Tibial artery (tissue), 4 donors: ENCODE data around the gene MPC1.

Experiments
- DNase-seq, 2 donors: peaks; one replicate each; pipeline ENCODE4 v3.0.0-alpha.2; 2019
- H3K27ac ChIP-seq, 2 donors: fragments of 200-600 bp; sonication (generic) in 1 of 2; 1 replicate in 1 of 2; 2 replicates in 1 of 2; pipeline ENCODE4 v1.5.1; 2018 to 2019; ENCODE audit warnings: mild to moderate bottlenecking in 1 of 2
- H3K27me3 ChIP-seq, 2 donors: fragments of 200-600 bp; sonication (generic) in 1 of 2; one replicate each; pipeline versions ENCODE4 v1.5.1 to v1.6.0; 2016 to 2019
- H3K36me3 ChIP-seq, 3 donors: fragments of 200-600 bp; sonication (generic) in 2 of 3; one replicate each; pipeline ENCODE4 v1.5.1; 2016 to 2019; ENCODE audit warnings: mild to moderate bottlenecking in 2 of 3
- H3K4me1 ChIP-seq, 4 donors: fragments of 200-600 bp; sonication (generic) in 2 of 4; 1 replicate in 3 of 4; 2 replicates in 1 of 4; pipeline ENCODE4 v1.5.1; 2016 to 2019
- H3K4me3 ChIP-seq, 2 donors: fragments of 200-600 bp; sonication (generic) in 1 of 2; 1 replicate in 1 of 2; 2 replicates in 1 of 2; pipeline ENCODE4 v1.5.1; 2018 to 2019; ENCODE audit warnings: mild to moderate bottlenecking in 2 of 2
- H3K9me3 ChIP-seq, 3 donors: fragments of 200-600 bp; sonication (generic) in 1 of 3; one replicate each; pipeline ENCODE4 v1.5.1; 2016 to 2019
- CTCF ChIP-seq, 2 experiments: fragments of 200-600 bp in 1 of 2; fragments of 450-650 bp in 1 of 2; IDR thresholded peaks; one replicate each; pipeline ENCODE4 v1.5.1; 2017 to 2019; ENCODE audit warnings: antibody characterized with exemption in 2 of 2, mild to moderate bottlenecking in 1 of 2, moderate library complexity in 1 of 2
- intact Hi-C: fragments of 100-400 bp; cut with DNase I; formaldehyde crosslinking; loops from one replicate; pipeline ENCODE4 v1.15.0; 2023; ENCODE audit warnings: low total_unique reads

Gene MPC1

GRCh38 chr6:166323395-166323794 lies 59.3 kb downstream of the MPC1 start:
- Histone ChIP-seq H3K27ac (no peak overlapping the region), H3K4me1 (no peaks in the 10 kb centered on the region), H3K9me3 (no peaks in the 10 kb centered on the region), H3K27me3 (no peaks in the 10 kb centered on the region), H3K36me3 (peaks cover 49 to 64% (median 54%) of the 10 kb centered on the region in 3 donors), H3K4me3 (no peak overlapping the region)
- no peak for TF ChIP-seq CTCF (IDR thresholded peaks at IDR 0.05)
- intact Hi-C loops, result no loop called here
- no peak for DNase-seq

GRCh38 chr6:166318649-166319600 lies 63.8 kb downstream of the MPC1 start:
- no peaks in the 10 kb centered on the region for H3K4me1 ChIP-seq
- no peaks in the 10 kb centered on the region for H3K27me3 ChIP-seq
- TF ChIP-seq CTCF (IDR thresholded peaks at IDR 0.05), result no peak
- intact Hi-C loops, result no loop called here
- H3K27ac ChIP-seq, result no peak overlapping the region
- no peak overlapping the region for H3K4me3 ChIP-seq
- no peak for DNase-seq
- peaks cover 30 to 38% (median 32%) of the 10 kb centered on the region in 3 donors for H3K36me3 ChIP-seq
- H3K9me3 ChIP-seq, result no peaks in the 10 kb centered on the region

GRCh38 chr6:166318227-166318626 lies 64.5 kb downstream of the MPC1 start:
- no peak for TF ChIP-seq CTCF (IDR thresholded peaks at IDR 0.05)
- H3K4me1 ChIP-seq, result no peaks in the 10 kb centered on the region
- H3K27me3 ChIP-seq, result no peaks in the 10 kb centered on the region
- H3K36me3 ChIP-seq, result peaks cover 24 to 31% (median 26%) of the 10 kb centered on the region in 3 donors
- H3K27ac ChIP-seq, result no peak overlapping the region
- no peak overlapping the region for H3K4me3 ChIP-seq
- no peak for DNase-seq
- intact Hi-C loops, result no loop called here
- no peaks in the 10 kb centered on the region for H3K9me3 ChIP-seq

GRCh38 chr6:166317261-166318212 lies 65.2 kb downstream of the MPC1 start:
- H3K27me3 ChIP-seq, result no peaks in the 10 kb centered on the region
- H3K4me3 ChIP-seq, result no peak overlapping the region
- no peaks in the 10 kb centered on the region for H3K4me1 ChIP-seq
- peaks cover 17 to 29% (median 19%) of the 10 kb centered on the region in 3 donors for H3K36me3 ChIP-seq
- no peak overlapping the region for H3K27ac ChIP-seq
- H3K9me3 ChIP-seq, result no peaks in the 10 kb centered on the region
- intact Hi-C loops, result no loop called here
- DNase-seq, result no peak
- TF ChIP-seq CTCF (IDR thresholded peaks at IDR 0.05), result no peak

GRCh38 chr6:166315436-166315835 lies 67.3 kb downstream of the MPC1 start:
- Histone ChIP-seq H3K4me3 (no peak overlapping the region), H3K27me3 (no peaks in the 10 kb centered on the region), H3K9me3 (no peaks in the 10 kb centered on the region), H3K36me3 (peaks cover 0 to 19% (median 0%) of the 10 kb centered on the region in 3 donors), H3K27ac (no peak overlapping the region), H3K4me1 (no peaks in the 10 kb centered on the region)
- no peak for TF ChIP-seq CTCF (IDR thresholded peaks at IDR 0.05)
- no peak for DNase-seq
- intact Hi-C loops, result no loop called here
